ENCODE results near the gene SYNE2.

- TF ChIP-seq, protein P1, sequence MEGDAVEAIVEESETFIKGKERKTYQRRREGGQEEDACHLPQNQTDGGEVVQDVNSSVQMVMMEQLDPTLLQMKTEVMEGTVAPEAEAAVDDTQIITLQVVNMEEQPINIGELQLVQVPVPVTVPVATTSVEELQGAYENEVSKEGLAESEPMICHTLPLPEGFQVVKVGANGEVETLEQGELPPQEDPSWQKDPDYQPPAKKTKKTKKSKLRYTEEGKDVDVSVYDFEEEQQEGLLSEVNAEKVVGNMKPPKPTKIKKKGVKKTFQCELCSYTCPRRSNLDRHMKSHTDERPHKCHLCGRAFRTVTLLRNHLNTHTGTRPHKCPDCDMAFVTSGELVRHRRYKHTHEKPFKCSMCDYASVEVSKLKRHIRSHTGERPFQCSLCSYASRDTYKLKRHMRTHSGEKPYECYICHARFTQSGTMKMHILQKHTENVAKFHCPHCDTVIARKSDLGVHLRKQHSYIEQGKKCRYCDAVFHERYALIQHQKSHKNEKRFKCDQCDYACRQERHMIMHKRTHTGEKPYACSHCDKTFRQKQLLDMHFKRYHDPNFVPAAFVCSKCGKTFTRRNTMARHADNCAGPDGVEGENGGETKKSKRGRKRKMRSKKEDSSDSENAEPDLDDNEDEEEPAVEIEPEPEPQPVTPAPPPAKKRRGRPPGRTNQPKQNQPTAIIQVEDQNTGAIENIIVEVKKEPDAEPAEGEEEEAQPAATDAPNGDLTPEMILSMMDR (IDR thresholded peaks at IDR 0.05; ENCODE audit: low read depth, low read length, poor library complexity, severe bottlenecking): no peak
- no peak for TF ChIP-seq EZH2phosphoT487 (IDR thresholded peaks at IDR 0.05; ENCODE audit: borderline replicate concordance, low read length)
These were observed 396.6 kb downstream of the SYNE2 start for GRCh38 chr14:64249363-64249762.
